H1 (cell line): ENCODE results near the gene UGT1A6. TPM values are rescaled to one million over a fixed set of nuclear protein-coding genes. Genes with fewer than 3 reads are reported as not detected.

Experiments used
- CTCF ChIA-PET: fragments of 300-600 bp; sonication (Branson Sonifier 250); formaldehyde crosslinking; loops from one replicate; lab custom pipeline; 2021; ENCODE audit not compliant: partially characterized antibody; lab: Charles Lee
- POLR2A ChIA-PET: fragments of 300-600 bp; sonication (Branson Sonifier 250); formaldehyde crosslinking; loops from one replicate; lab custom pipeline; 2021; ENCODE audit warnings: inconsistent platforms; ENCODE audit not compliant: partially characterized antibody; lab: Charles Lee
- DNase-seq, 2 experiments: peaks; one replicate each; pipeline versions ENCODE4 v3.0.0 to v3.0.0-alpha.2; 2010 to 2022; ENCODE audit warnings: low spot score in 2 of 2, low read depth in 1 of 2, mixed read lengths in 1 of 2
- FAIRE-seq: peaks from 2 replicates; lab custom pipeline; 2011; peaks lifted over from hg19 to GRCh38; lab: Jason Lieb, UNC
- H2AFZ ChIP-seq: 2 replicates; pipeline ENCODE4 v1.8.1; 2012; ENCODE audit warnings: low read length, inconsistent platforms
- H2AK5ac ChIP-seq: 2 replicates; pipeline ENCODE4 v1.6.1; 2013; ENCODE audit warnings: low read depth, low read length
- H2BK120ac ChIP-seq: replicated peaks from 2 replicates; pipeline ENCODE3; 2013; ENCODE audit warnings: low read depth, low read length, inconsistent platforms
- H2BK12ac ChIP-seq: 2 replicates; pipeline ENCODE4 v1.6.1; 2013; ENCODE audit warnings: low read depth, low read length
- H2BK15ac ChIP-seq: 2 replicates; pipeline ENCODE4 v1.6.1; 2013; ENCODE audit warnings: low read length
- H2BK20ac ChIP-seq: 2 replicates; pipeline ENCODE4 v1.6.1; 2013; ENCODE audit warnings: low read length
- H2BK5ac ChIP-seq: 2 replicates; pipeline ENCODE4 v1.6.1; 2013; ENCODE audit warnings: low read depth, low read length
- H3K14ac ChIP-seq: 2 replicates; pipeline ENCODE4 v1.6.1; 2013; ENCODE audit warnings: inconsistent platforms; ENCODE audit not compliant: insufficient read length
- H3K18ac ChIP-seq: 2 replicates; pipeline ENCODE4 v1.6.1; 2013; ENCODE audit warnings: low read length; ENCODE audit errors: extremely low read depth
- H3K23ac ChIP-seq: 2 replicates; pipeline ENCODE4 v1.6.1; 2013; ENCODE audit warnings: inconsistent platforms; ENCODE audit not compliant: insufficient read length
- H3K23me2 ChIP-seq: 2 replicates; pipeline ENCODE4 v1.6.1; 2013; ENCODE audit warnings: low read depth, low read length
- H3K27ac ChIP-seq: 2 replicates; pipeline ENCODE4 v1.6.1; 2011; ENCODE audit warnings: low read depth, low read length, inconsistent platforms
- H3K27me3 ChIP-seq, 4 experiments: replicated peaks in 1 of 4; 1 replicate in 1 of 4; 2 replicates in 3 of 4; pipeline versions ENCODE4 v1.6.1 to v1.8.1; 2011 to 2013; ENCODE audit warnings: low read length in 3 of 4, mild to moderate bottlenecking in 3 of 4, inconsistent platforms in 2 of 4, mixed read lengths in 2 of 4, moderate library complexity in 1 of 4; ENCODE audit not compliant: control insufficient read depth in 3 of 4, insufficient read depth in 3 of 4; ENCODE audit errors: extremely low read depth in 1 of 4
- H3K36me3 ChIP-seq, 4 experiments: 2 replicates each; pipeline versions ENCODE4 v1.6.1 to v1.8.1; 2011 to 2013; ENCODE audit warnings: mild to moderate bottlenecking in 4 of 4, low read length in 3 of 4, moderate library complexity in 2 of 4, control low read depth in 1 of 4, inconsistent platforms in 1 of 4; ENCODE audit not compliant: insufficient read depth in 4 of 4, control insufficient read depth in 2 of 4
- H3K4ac ChIP-seq: replicated peaks from 2 replicates; pipeline ENCODE3; 2013; ENCODE audit warnings: low read length, low read depth, mixed read lengths, inconsistent platforms; ENCODE audit not compliant: insufficient read length
- H3K4me1 ChIP-seq, 4 experiments: replicated peaks in 1 of 4; 1 replicate in 1 of 4; 2 replicates in 3 of 4; pipeline versions ENCODE4 v1.6.1 to v1.8.1; 2011 to 2013; ENCODE audit warnings: low read length in 3 of 4, inconsistent platforms in 2 of 4, mixed read lengths in 1 of 4; ENCODE audit not compliant: insufficient read depth in 4 of 4, control insufficient read depth in 3 of 4
- H3K4me2 ChIP-seq, 2 experiments: 2 replicates each; pipeline versions ENCODE4 v1.6.1 to v1.8.1; 2011 to 2013; ENCODE audit warnings: low read depth in 2 of 2, low read length in 2 of 2, control low read depth in 1 of 2, inconsistent platforms in 1 of 2, mild to moderate bottlenecking in 1 of 2; ENCODE audit not compliant: insufficient read depth in 1 of 2
- H3K4me3 ChIP-seq, 4 experiments: fragments of 200-600, 300-600 bp in 1 of 4; sonication (generic), shearing (Covaris generic), sonication (Bioruptor Twin) in 1 of 4; 2 replicates each; pipeline versions ENCODE4 v1.5.1 to v1.8.1; 2011 to 2016; ENCODE audit warnings: low read length in 4 of 4, low read depth in 3 of 4, control low read depth in 2 of 4, inconsistent platforms in 2 of 4, mild to moderate bottlenecking in 2 of 4, mixed read lengths in 1 of 4, moderate library complexity in 1 of 4; ENCODE audit not compliant: insufficient read depth in 2 of 4; ENCODE audit errors: extremely low read depth in 1 of 4
- H3K56ac ChIP-seq: replicated peaks from 2 replicates; pipeline ENCODE3; 2013; ENCODE audit warnings: low read depth, mild to moderate bottlenecking, mixed read lengths, low read length, inconsistent platforms; ENCODE audit not compliant: insufficient read length
- H3K79me1 ChIP-seq: 2 replicates; pipeline ENCODE4 v1.6.1; 2013; ENCODE audit warnings: low read depth, low read length, control low read depth
- H3K79me2 ChIP-seq, 2 experiments: 2 replicates each; pipeline versions ENCODE4 v1.6.1 to v1.8.1; 2012 to 2013; ENCODE audit warnings: low read length in 2 of 2, mild to moderate bottlenecking in 2 of 2, inconsistent platforms in 1 of 2; ENCODE audit not compliant: insufficient read depth in 2 of 2, control insufficient read depth in 1 of 2
- H3K9ac ChIP-seq, 4 experiments: replicated peaks in 1 of 4; 1 replicate in 1 of 4; 2 replicates in 3 of 4; pipeline versions ENCODE4 v1.6.1 to v1.8.1; 2011 to 2013; ENCODE audit warnings: low read depth in 3 of 4, low read length in 3 of 4, control low read depth in 2 of 4, mild to moderate bottlenecking in 2 of 4, moderate library complexity in 2 of 4, inconsistent platforms in 1 of 4; ENCODE audit errors: extremely low read depth in 1 of 4
- H3K9me3 ChIP-seq, 2 experiments: 2 replicates each; pipeline versions ENCODE4 v1.6.1 to v1.8.1; 2012 to 2013; ENCODE audit warnings: mild to moderate bottlenecking in 2 of 2, moderate library complexity in 2 of 2, control low read depth in 1 of 2, inconsistent platforms in 1 of 2, low read depth in 1 of 2, low read length in 1 of 2, mixed read lengths in 1 of 2; ENCODE audit not compliant: insufficient read depth in 2 of 2
- H4K20me1 ChIP-seq, 2 experiments: replicated peaks in 1 of 2; 2 replicates each; pipeline versions ENCODE3 to v1.8.1; 2011 to 2013; ENCODE audit warnings: inconsistent platforms in 2 of 2, low read length in 2 of 2, mild to moderate bottlenecking in 1 of 2; ENCODE audit not compliant: insufficient read depth in 2 of 2, control insufficient read depth in 1 of 2
- H4K5ac ChIP-seq: 2 replicates; pipeline ENCODE4 v1.6.1; 2013; ENCODE audit warnings: low read length, low read depth, mixed read lengths, inconsistent platforms; ENCODE audit not compliant: insufficient read length
- H4K8ac ChIP-seq: 2 replicates; pipeline ENCODE4 v1.8.0; 2013; ENCODE audit warnings: mild to moderate bottlenecking, moderate library complexity, low read length, inconsistent platforms; ENCODE audit not compliant: insufficient read depth; ENCODE audit errors: extremely low read depth
- H4K91ac ChIP-seq: replicated peaks from 2 replicates; pipeline ENCODE3; 2013; ENCODE audit warnings: low read length, mixed read lengths, inconsistent platforms; ENCODE audit not compliant: insufficient read length
- CBX5 ChIP-seq: fragments of 300-800, 300-1000 bp; sonication (generic); IDR thresholded peaks from 2 replicates; pipeline ENCODE4 v1.7.1; 2016; ENCODE audit warnings: antibody characterized with exemption, low read length, low read depth
- CEBPB ChIP-seq: IDR thresholded peaks from 2 replicates; pipeline ENCODE4 v1.6.1; 2012; ENCODE audit warnings: low read depth, low read length
- CHD2 ChIP-seq: IDR thresholded peaks from 2 replicates; pipeline ENCODE4 v1.6.1; 2012; ENCODE audit warnings: low read length, improper control_type of control experiment
- EP300 ChIP-seq, 2 experiments: IDR thresholded peaks; 1 replicate in 1 of 2; 2 replicates in 1 of 2; pipeline ENCODE4 v1.6.1; 2011 to 2012; ENCODE audit warnings: low read depth in 2 of 2, low read length in 2 of 2, mild to moderate bottlenecking in 2 of 2, borderline replicate concordance in 1 of 2, inconsistent platforms in 1 of 2, moderate library complexity in 1 of 2
- JUN ChIP-seq: IDR thresholded peaks from 2 replicates; pipeline ENCODE4 v1.6.1; 2011; ENCODE audit warnings: low read depth, mild to moderate bottlenecking, improper control_type of control experiment, low read length
- KDM1A ChIP-seq: fragments of 200-600, 300-600 bp; sonication (generic); IDR thresholded peaks from 2 replicates; pipeline ENCODE4 v1.7.1; 2016; ENCODE audit warnings: mild to moderate bottlenecking, low read length, borderline replicate concordance
- NANOG ChIP-seq: IDR thresholded peaks from 2 replicates; pipeline ENCODE4 v1.6.1; 2011; ENCODE audit warnings: low read length, low read depth, mild to moderate bottlenecking, inconsistent platforms; ENCODE audit not compliant: insufficient read depth, poor library complexity, severe bottlenecking
- RBBP5 ChIP-seq: IDR thresholded peaks from 2 replicates; pipeline ENCODE4 v1.7.1; 2012; ENCODE audit warnings: low read depth, mild to moderate bottlenecking, inconsistent platforms, low read length, moderate library complexity, borderline replicate concordance
- RFX5 ChIP-seq: IDR thresholded peaks from 2 replicates; pipeline ENCODE4 v1.6.1; 2011; ENCODE audit warnings: low read depth, low read length, improper control_type of control experiment, borderline replicate concordance
- SRF ChIP-seq: IDR thresholded peaks from 2 replicates; pipeline ENCODE4 v1.6.1; 2011; ENCODE audit warnings: mild to moderate bottlenecking, low read depth, low read length, moderate library complexity
- ZNF274 ChIP-seq: IDR thresholded peaks from 2 replicates; pipeline ENCODE4 v1.7.0; 2012; ENCODE audit warnings: low read length, borderline replicate concordance; ENCODE audit errors: extremely low read depth
- WGBS, 2 experiments: shearing (Covaris generic) in 1 of 2; methylation state at CpG; one replicate each; pipeline versions ENCODE4 v1.1.6 to v1.1.7; 2013 to 2015; ENCODE audit warnings: low lambda C conversion rate in 2 of 2, mixed read lengths in 2 of 2, inconsistent platforms in 1 of 2, low coverage in 1 of 2, missing lambda C conversion rate in 1 of 2; ENCODE audit not compliant: insufficient replicate concordance in 2 of 2, insufficient coverage in 1 of 2, insufficient read length in 1 of 2; ENCODE audit errors: extremely low coverage in 1 of 2, missing lambda C conversion rate in 1 of 2; 5-methylcytosine and 5-hydroxymethylcytosine counted together
- polyA plus RNA-seq, 7 experiments: library from polyadenylated mRNA; depleted of rRNA in 3 of 7; stranded (reverse) in 5 of 7; unstranded in 2 of 7; fragments of >200 nt in 5 of 7; fragments of 200-250 nt in 2 of 7; gene quantifications; 1 replicate in 5 of 7; 2 replicates in 1 of 7; 4 replicates in 1 of 7; pipeline versions ENCODE4 v1.2.1 to v1.2.3, GENCODE V29; 2011 to 2013; ENCODE audit warnings: missing spikeins in 2 of 7, mixed read lengths in 2 of 7
- total RNA-seq: library from RNA; stranded (reverse); fragmentation: NEBNext Ultra II Directional; extraction: Animal tissue kit (Norgen Biotek cat#: 25700); gene quantifications from 2 replicates; pipeline ENCODE4 v1.2.1, GENCODE V29; 2021
- TF ChIP-seq, protein P1 (sequence below), 3 experiments: IDR thresholded peaks; 1 replicate in 2 of 3; 2 replicates in 1 of 3; pipeline versions ENCODE4 v1.5.1 to v1.6.1; 2011; ENCODE audit warnings: low read length in 3 of 3, mild to moderate bottlenecking in 3 of 3, inconsistent platforms in 2 of 3, low read depth in 1 of 3, moderate library complexity in 1 of 3; ENCODE audit not compliant: insufficient read depth in 1 of 3; ENCODE audit errors: control extremely low read depth in 1 of 3

The UGT1A6 gene
- total and polyA plus RNA-seq, 2 of the 8 experiments (the other 6 are each of a cell fraction or from before 2014, with no cell fraction given): not detected

DNA sequence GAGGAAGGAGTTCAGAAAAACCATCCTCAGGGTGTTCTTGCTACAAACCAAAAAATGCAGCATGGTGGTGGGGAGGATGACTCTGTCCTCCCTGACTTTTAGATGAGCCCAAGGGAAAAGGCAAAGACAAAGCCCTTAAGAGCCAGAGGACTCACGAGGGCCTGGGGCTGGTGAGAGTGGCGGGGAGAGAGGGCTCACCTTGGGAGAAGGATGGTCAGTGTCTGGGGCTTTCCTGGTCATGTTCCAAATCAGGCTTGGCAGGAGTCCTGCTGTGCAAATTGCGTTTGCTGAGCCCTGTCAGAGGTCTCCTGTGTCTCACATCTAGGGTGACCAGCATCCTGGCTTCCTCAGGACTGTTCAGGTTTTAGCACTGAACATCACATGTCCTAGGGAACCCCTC, 72.1 kb downstream of the UGT1A6 start:
- WGBS, 2 experiments: 71% methylated on average over 3 of the region's 3 CpGs; no CpG with 5 or more reads in 1 of the 2 experiments
- H3K4me3 ChIP-seq: no peak overlapping the region
- no peak overlapping the region for H4K5ac ChIP-seq
- no peak overlapping the region for H2AFZ ChIP-seq
- no peaks in the 10 kb centered on the region for H3K23me2 ChIP-seq
- no peak overlapping the region for H3K18ac ChIP-seq
- H3K4me1 ChIP-seq: no peaks in the 10 kb centered on the region; a peak in 1 of 7 replicates
- H3K4ac ChIP-seq: no peak overlapping the region
- no peak overlapping the region for H3K9ac ChIP-seq
- H3K14ac ChIP-seq: no peak overlapping the region
- no peak overlapping the region for H3K27ac ChIP-seq
- 0 out of 4 replicates have a peak, but pooled peaks cover 0 to 4% of the 10 kb centered on the region in 2 experiments for H3K9me3 ChIP-seq
- no peaks in the 10 kb centered on the region for H3K79me2 ChIP-seq
- H4K91ac ChIP-seq: no peak overlapping the region
- no peak overlapping the region for H2BK20ac ChIP-seq
- DNase-seq: no peak
- no peak overlapping the region for H2AK5ac ChIP-seq
- no peaks in the 10 kb centered on the region for H4K20me1 ChIP-seq
- ChIA-PET POLR2A (no interaction called here), CTCF (no interaction called here)
- H3K56ac ChIP-seq: no peak overlapping the region
- H4K8ac ChIP-seq: no peak overlapping the region
- no peaks in the 10 kb centered on the region for H3K36me3 ChIP-seq
- no peak overlapping the region for H2BK120ac ChIP-seq
- no peak overlapping the region for H3K23ac ChIP-seq
- no peak for FAIRE-seq
- H3K79me1 ChIP-seq: no peaks in the 10 kb centered on the region
- no peak overlapping the region for H2BK5ac ChIP-seq
- H3K27me3 ChIP-seq: no peaks in the 10 kb centered on the region
- H2BK12ac ChIP-seq: no peak overlapping the region
- H2BK15ac ChIP-seq: no peak overlapping the region
- no peak overlapping the region for H3K4me2 ChIP-seq
- no peak for TF ChIP-seq KDM1A
- no peak for TF ChIP-seq CHD2
- TF ChIP-seq NANOG: no peak
- no peak for TF ChIP-seq SRF
- no peak for TF ChIP-seq ZNF274
- TF ChIP-seq, protein P1, sequence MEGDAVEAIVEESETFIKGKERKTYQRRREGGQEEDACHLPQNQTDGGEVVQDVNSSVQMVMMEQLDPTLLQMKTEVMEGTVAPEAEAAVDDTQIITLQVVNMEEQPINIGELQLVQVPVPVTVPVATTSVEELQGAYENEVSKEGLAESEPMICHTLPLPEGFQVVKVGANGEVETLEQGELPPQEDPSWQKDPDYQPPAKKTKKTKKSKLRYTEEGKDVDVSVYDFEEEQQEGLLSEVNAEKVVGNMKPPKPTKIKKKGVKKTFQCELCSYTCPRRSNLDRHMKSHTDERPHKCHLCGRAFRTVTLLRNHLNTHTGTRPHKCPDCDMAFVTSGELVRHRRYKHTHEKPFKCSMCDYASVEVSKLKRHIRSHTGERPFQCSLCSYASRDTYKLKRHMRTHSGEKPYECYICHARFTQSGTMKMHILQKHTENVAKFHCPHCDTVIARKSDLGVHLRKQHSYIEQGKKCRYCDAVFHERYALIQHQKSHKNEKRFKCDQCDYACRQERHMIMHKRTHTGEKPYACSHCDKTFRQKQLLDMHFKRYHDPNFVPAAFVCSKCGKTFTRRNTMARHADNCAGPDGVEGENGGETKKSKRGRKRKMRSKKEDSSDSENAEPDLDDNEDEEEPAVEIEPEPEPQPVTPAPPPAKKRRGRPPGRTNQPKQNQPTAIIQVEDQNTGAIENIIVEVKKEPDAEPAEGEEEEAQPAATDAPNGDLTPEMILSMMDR (IDR thresholded peaks at IDR 0.05; ENCODE audit: control extremely low read depth in 1 of 3, insufficient read depth in 1 of 3, low read depth in 1 of 3, low read length in 3 of 3): no peak
- no peak for TF ChIP-seq CEBPB
- TF ChIP-seq CBX5: no peak
- no peak for TF ChIP-seq JUN
- no peak for TF ChIP-seq RFX5
- no peak for TF ChIP-seq EP300 (IDR thresholded peaks at IDR 0.05; ENCODE audit: borderline replicate concordance in 1 of 2, low read depth in 2 of 2, low read length in 2 of 2)
- no peak for TF ChIP-seq RBBP5
